Left renal cortex interstitium (tissue), 4 donors: Measurements from ENCODE around the gene CASP2. TPM values are rescaled to one million over a fixed set of nuclear protein-coding genes. Genes with fewer than 3 reads are reported as not detected.
"Not testable (repeated sequence)": the region's sequence is repeated elsewhere in the genome, so short reads cannot be mapped to it uniquely, and the experiment has no call there.

Experiments used
- DNase-seq, 4 donors: peaks; one replicate each; pipeline ENCODE4 v3.0.0-alpha.2; 2013; ENCODE audit warnings: low read depth in 4 of 4, low spot score in 2 of 4, missing footprints in 1 of 4
- polyA plus RNA-seq, 4 donors: library from polyadenylated mRNA; unstranded; fragments of 120-200 nt; gene quantifications; one replicate each; pipeline ENCODE4 v1.2.1, GENCODE V29; 2013; ENCODE audit not compliant: insufficient read length in 4 of 4

CASP2 gene
- polyA plus RNA-seq, 4 donors: 42.5 to 61.9 (median 53.3) TPM

- DNase-seq: peak in 1 of 4 donors; percentile 59
Measured at GRCh38 chr7:143263266-143264195, 24.6 kb upstream of the CASP2 start, which contains the start of gene GSTK1. GSTK1 (plus strand) TSS chr7:143263441; CDS start chr7:143263514, 73 bp downstream.

- not testable (repeated sequence) for DNase-seq
Measured at GRCh38 chr7:143264196-143264568, 24.0 kb upstream of the CASP2 start.

- no peak for DNase-seq
Measured at GRCh38 chr7:143265017-143265693, 23.0 kb upstream of the CASP2 start.

- DNase-seq: no peak
Measured at GRCh38 chr7:143269251-143269650, 18.9 kb upstream of the CASP2 start.

- no peak for DNase-seq
Measured at GRCh38 chr7:143271240-143271639, 16.9 kb upstream of the CASP2 start.

- DNase-seq: no peak
Measured at GRCh38 chr7:143272871-143273270, 15.3 kb upstream of the CASP2 start.

- peak in 1 of 4 donors; percentile 58 for DNase-seq
Measured at GRCh38 chr7:143279186-143280098, 8.7 kb upstream of the CASP2 start.

GRCh38 chr7:143280160-143280559, 8.0 kb upstream of the CASP2 start:
- no peak for DNase-seq

- DNase-seq: no peak
Measured at GRCh38 chr7:143280566-143280965, 7.6 kb upstream of the CASP2 start.

GRCh38 chr7:143281529-143281928, 6.6 kb upstream of the CASP2 start:
- DNase-seq: no peak

- no peak for DNase-seq
Measured at GRCh38 chr7:143282124-143282523, 6.0 kb upstream of the CASP2 start.

GRCh38 chr7:143283381-143283780, 4.8 kb upstream of the CASP2 start:
- no peak for DNase-seq

GRCh38 chr7:143284591-143285469, 3.3 kb upstream of the CASP2 start, which contains the start of gene TMEM139:
TMEM139 (plus strand) TSS chr7:143284958; CDS start chr7:143285958, 1,000 bp downstream.
- peak in 1 of 4 donors; percentile 57 for DNase-seq

- DNase-seq: no peak
Measured at GRCh38 chr7:143285470-143285778, 2.7 kb upstream of the CASP2 start.

- no peak for DNase-seq
Measured at GRCh38 chr7:143285806-143286521, 2.2 kb upstream of the CASP2 start.

GRCh38 chr7:143286522-143286890, 1.6 kb upstream of the CASP2 start:
- no peak for DNase-seq

GRCh38 chr7:143287339-143287934, 714 bp upstream of the CASP2 start:
- no peak for DNase-seq

GRCh38 chr7:143288836-143289235, 685 bp downstream of the CASP2 start:
- DNase-seq: no peak

GRCh38 chr7:143289421-143289820, 1.3 kb downstream of the CASP2 start:
- no peak for DNase-seq
